Neural crest cell (in vitro differentiated cells): ENCODE results near the gene DDX17. TPM values are rescaled to one million over a fixed set of nuclear protein-coding genes. Genes with fewer than 3 reads are reported as not detected.

Experiments
- DNase-seq: peaks from one replicate; pipeline ENCODE4 v3.0.0; 2021; ENCODE audit warnings: low read depth, mixed read lengths, low spot score
- H3K27ac Mint-ChIP-seq: one replicate; pipeline ENCODE4 v1.8.0; 2021; ENCODE audit warnings: mild to moderate bottlenecking, mixed read lengths; ENCODE audit not compliant: unreplicated experiment
- H3K27me3 Mint-ChIP-seq: 2 replicates; pipeline ENCODE4 v1.8.0; 2021; ENCODE audit warnings: low read depth, mild to moderate bottlenecking, mixed read lengths
- H3K36me3 Mint-ChIP-seq: 2 replicates; pipeline ENCODE4 v1.8.0; 2021; ENCODE audit warnings: low read depth, mild to moderate bottlenecking, mixed read lengths
- H3K4me1 Mint-ChIP-seq: 2 replicates; pipeline ENCODE4 v1.8.0; 2021; ENCODE audit warnings: mixed read lengths
- H3K4me3 Mint-ChIP-seq: one replicate; pipeline ENCODE4 v1.8.0; 2021; ENCODE audit warnings: mild to moderate bottlenecking, mixed read lengths
- H3K9me3 Mint-ChIP-seq: 2 replicates; pipeline ENCODE4 v1.8.0; 2021; ENCODE audit warnings: mixed read lengths
- total RNA-seq: library from RNA; stranded (reverse); gene quantifications from 2 replicates; pipeline ENCODE4 v1.2.1, GENCODE V29; 2021
- TF ChIP-seq, protein P1 (sequence below): fragments of 200-600 bp; sonication (generic); conservative IDR thresholded peaks from 2 replicates; pipeline ENCODE4 v1.5.0; 2021; ENCODE audit warnings: antibody characterized with exemption, mild to moderate bottlenecking

DDX17 gene
- total RNA-seq, 1 donor from 2014 or later, result 500 TPM

DNA sequence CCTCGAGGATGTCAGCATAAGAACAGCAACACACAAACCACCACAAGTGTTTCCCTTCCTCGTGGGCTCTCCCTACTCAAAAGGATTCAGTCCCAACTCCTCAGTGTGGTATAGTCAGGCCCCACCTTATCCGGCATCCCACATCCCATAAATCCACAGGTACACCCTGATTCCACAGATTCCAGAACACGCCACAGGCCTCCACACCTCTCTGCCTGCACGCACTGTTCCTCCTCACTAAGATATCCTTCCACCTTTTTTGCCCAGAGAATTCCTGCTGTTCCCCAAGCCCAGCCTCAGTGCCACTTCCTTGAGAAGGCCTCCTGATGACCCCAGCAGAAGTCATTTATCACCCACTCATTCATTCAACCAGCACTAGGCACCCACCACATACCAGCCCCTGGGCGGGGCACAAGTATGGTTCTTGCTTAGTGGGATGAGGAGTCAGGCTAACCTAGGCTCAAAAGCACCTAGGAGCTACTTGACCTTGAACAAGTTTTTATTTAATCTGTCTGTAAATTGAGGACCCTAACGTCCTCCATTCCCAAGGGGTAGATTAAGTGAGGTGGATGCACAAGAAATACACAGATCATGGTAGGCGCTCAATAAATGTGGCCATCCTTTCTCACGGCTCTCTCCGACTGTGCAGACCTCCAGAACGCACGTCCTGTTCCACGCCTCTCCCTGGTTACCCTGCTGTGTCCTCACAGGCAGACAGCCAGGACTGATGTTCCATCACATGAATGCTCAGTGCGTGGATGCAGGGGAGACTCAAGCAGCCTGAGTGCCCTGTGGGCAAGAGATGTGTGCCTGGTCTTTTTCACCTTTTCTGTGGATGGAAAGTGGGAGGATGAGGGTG, 49.0 kb downstream of the DDX17 start:
- Mint-ChIP-seq H3K4me1 (peaks cover 37% of the 10 kb centered on the region), H3K27ac (no peak overlapping the region), H3K36me3 (no peaks in the 10 kb centered on the region), H3K9me3 (no peaks in the 10 kb centered on the region), H3K27me3 (peaks cover 62% of the 10 kb centered on the region), H3K4me3 (peak overlapping the region; percentile 82)
- DNase-seq, result no peak
- TF ChIP-seq, protein P1, sequence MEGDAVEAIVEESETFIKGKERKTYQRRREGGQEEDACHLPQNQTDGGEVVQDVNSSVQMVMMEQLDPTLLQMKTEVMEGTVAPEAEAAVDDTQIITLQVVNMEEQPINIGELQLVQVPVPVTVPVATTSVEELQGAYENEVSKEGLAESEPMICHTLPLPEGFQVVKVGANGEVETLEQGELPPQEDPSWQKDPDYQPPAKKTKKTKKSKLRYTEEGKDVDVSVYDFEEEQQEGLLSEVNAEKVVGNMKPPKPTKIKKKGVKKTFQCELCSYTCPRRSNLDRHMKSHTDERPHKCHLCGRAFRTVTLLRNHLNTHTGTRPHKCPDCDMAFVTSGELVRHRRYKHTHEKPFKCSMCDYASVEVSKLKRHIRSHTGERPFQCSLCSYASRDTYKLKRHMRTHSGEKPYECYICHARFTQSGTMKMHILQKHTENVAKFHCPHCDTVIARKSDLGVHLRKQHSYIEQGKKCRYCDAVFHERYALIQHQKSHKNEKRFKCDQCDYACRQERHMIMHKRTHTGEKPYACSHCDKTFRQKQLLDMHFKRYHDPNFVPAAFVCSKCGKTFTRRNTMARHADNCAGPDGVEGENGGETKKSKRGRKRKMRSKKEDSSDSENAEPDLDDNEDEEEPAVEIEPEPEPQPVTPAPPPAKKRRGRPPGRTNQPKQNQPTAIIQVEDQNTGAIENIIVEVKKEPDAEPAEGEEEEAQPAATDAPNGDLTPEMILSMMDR, result no peak

- Mint-ChIP-seq H3K4me1 (peaks cover 30% of the 10 kb centered on the region), H3K4me3 (peak overlapping the region; percentile 82), H3K27ac (no peak overlapping the region), H3K9me3 (no peaks in the 10 kb centered on the region), H3K36me3 (no peaks in the 10 kb centered on the region), H3K27me3 (peaks cover 64% of the 10 kb centered on the region)
- DNase-seq, result no peak
- TF ChIP-seq, protein P1, result no peak
Measured at GRCh38 chr22:38456272-38456835, 49.8 kb downstream of the DDX17 start.

- no peaks in the 10 kb centered on the region for H3K36me3 Mint-ChIP-seq
- H3K4me3 Mint-ChIP-seq, result peak overlapping the region; percentile 82
- no peak overlapping the region for H3K27ac Mint-ChIP-seq
- peaks cover 26% of the 10 kb centered on the region for H3K4me1 Mint-ChIP-seq
- peaks cover 65% of the 10 kb centered on the region for H3K27me3 Mint-ChIP-seq
- no peaks in the 10 kb centered on the region for H3K9me3 Mint-ChIP-seq
- DNase-seq, result peak; percentile 58
- TF ChIP-seq, protein P1, result no peak
Measured at GRCh38 chr22:38455530-38456271, 50.4 kb downstream of the DDX17 start.

GRCh38 chr22:38455076-38455529, 51.0 kb downstream of the DDX17 start, which contains the start of gene KCNJ4:
Gene KCNJ4, minus strand, starts transcription at chr22:38455199. Its CDS starts 27,067 bp downstream, at chr22:38428132.
- peaks cover 66% of the 10 kb centered on the region for H3K27me3 Mint-ChIP-seq

More at GRCh38 chr22:38455076-38455529, 51.0 kb downstream of the DDX17 start, which contains the start of gene KCNJ4:
- Mint-ChIP-seq H3K36me3 (no peaks in the 10 kb centered on the region), H3K9me3 (no peaks in the 10 kb centered on the region), H3K27ac (no peak within 1 kb of the TSS), H3K4me3 (peak within 1 kb of the TSS; percentile 82), H3K4me1 (peaks cover 20% of the 10 kb centered on the region)
- TF ChIP-seq, protein P1, result no peak
- DNase-seq, result no peak
